HFF-Myc (cell line): Measurements from ENCODE around the gene RALY.

Source experiments
- DNase-seq: peaks from one replicate; pipeline ENCODE4 v3.0.0-alpha.2; 2011; ENCODE audit warnings: low read depth; ENCODE audit errors: extremely low read depth
- H3K4me3 ChIP-seq: replicated peaks from 2 replicates; pipeline ENCODE4 v1.5.1; 2011; ENCODE audit warnings: low read depth, mild to moderate bottlenecking, control low read depth, low read length
- TF ChIP-seq, protein P1 (sequence below): IDR thresholded peaks from 2 replicates; pipeline ENCODE4 v1.5.1; 2012; ENCODE audit warnings: mild to moderate bottlenecking, low read depth, low read length, control low read depth; ENCODE audit errors: missing control alignments

The RALY gene

DNA sequence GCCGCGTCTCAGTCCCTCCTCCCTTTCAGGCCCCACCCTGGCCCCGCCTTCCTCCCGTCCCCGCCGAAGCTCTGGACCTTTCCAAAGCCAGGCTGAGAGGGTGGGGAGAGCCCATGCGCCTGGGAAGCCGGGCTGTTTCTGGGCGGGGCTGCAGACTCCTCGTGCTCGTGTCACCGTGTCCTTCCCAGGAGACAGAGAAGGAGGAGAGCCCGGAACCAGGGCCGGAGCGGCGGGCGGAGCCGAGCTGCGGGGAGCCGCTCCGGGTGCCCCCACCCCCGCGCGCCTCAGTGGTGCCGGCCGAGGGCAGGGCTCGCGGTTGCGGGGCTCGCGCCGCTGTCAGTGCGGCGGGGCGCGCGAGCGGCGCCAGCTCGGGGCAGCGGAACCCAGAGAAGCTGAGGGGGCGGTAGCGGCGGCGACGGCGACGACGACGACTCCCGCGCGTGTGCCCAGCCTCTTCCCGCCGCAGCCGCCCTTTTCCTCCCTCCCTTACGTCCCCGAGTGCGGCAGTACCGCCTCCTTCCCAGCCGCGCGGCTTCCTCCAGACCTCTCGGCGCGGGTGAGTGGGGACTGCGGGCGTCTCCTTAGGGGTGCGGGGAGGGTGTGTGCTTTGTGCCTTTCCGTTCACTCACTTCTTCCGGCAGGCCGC, at the start of gene RALY:
Gene RALY, plus strand, starts transcription at position 336 of the 646 bp plus-strand sequence. CDS start 78,164 bp downstream, outside the sequence.
- TF ChIP-seq, protein P1, sequence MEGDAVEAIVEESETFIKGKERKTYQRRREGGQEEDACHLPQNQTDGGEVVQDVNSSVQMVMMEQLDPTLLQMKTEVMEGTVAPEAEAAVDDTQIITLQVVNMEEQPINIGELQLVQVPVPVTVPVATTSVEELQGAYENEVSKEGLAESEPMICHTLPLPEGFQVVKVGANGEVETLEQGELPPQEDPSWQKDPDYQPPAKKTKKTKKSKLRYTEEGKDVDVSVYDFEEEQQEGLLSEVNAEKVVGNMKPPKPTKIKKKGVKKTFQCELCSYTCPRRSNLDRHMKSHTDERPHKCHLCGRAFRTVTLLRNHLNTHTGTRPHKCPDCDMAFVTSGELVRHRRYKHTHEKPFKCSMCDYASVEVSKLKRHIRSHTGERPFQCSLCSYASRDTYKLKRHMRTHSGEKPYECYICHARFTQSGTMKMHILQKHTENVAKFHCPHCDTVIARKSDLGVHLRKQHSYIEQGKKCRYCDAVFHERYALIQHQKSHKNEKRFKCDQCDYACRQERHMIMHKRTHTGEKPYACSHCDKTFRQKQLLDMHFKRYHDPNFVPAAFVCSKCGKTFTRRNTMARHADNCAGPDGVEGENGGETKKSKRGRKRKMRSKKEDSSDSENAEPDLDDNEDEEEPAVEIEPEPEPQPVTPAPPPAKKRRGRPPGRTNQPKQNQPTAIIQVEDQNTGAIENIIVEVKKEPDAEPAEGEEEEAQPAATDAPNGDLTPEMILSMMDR: no peak
- peak within 1 kb of the TSS; percentile 77 for H3K4me3 ChIP-seq
- DNase-seq: no peak

GRCh38 chr20:33944914-33945313, 48.8 kb upstream of the RALY start:
- no peak for DNase-seq
- no peak overlapping the region for H3K4me3 ChIP-seq
- TF ChIP-seq, protein P1: no peak

- DNase-seq: no peak
- TF ChIP-seq, protein P1: no peak
- no peak overlapping the region for H3K4me3 ChIP-seq
Measured at GRCh38 chr20:33945391-33946081, 48.2 kb upstream of the RALY start.

- peak; percentile 46 for DNase-seq
- TF ChIP-seq, protein P1: peak; percentile 73
- H3K4me3 ChIP-seq: no peak overlapping the region
Measured at GRCh38 chr20:33947709-33948295, 45.9 kb upstream of the RALY start.

DNA sequence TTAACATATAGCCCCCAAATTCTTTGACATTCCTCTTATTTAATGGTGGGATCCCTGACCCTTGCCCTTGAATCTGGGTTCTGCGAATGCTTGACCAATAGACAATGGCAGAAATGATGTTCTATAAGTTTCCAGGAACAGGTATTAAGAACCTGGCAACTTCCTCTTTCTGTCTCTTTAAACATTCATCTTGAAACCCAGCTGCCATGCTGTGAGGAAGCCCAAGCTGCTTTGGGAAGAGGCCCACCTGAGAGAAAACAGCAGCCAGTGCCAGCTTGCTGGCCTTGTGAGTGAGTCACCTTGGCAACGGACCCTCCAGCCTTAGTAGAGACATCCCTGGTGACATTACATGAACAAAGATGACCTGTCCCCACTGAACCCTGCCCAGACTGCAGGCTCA, 45.2 kb upstream of the RALY start:
- DNase-seq: no peak
- no peak overlapping the region for H3K4me3 ChIP-seq
- TF ChIP-seq, protein P1: no peak

GRCh38 chr20:33951171-33951570, 42.5 kb upstream of the RALY start:
- TF ChIP-seq, protein P1: no peak
- H3K4me3 ChIP-seq: no peak overlapping the region
- no peak for DNase-seq
